ENCODE results near the gene MAP3K6.

Gene MAP3K6

GRCh38 chr1:27332536-27333281 is 34.1 kb downstream of the MAP3K6 start:
- ATAC-seq (replicated peaks) = peak; percentile 84 to 91
- H3K9me3 Mint-ChIP-seq = no peaks in the 10 kb centered on the region
- peak overlapping the region; percentile 62 for H3K27ac Mint-ChIP-seq
- no peak for DNase-seq
- no peak overlapping the region for H3K4me3 Mint-ChIP-seq
- H3K4me1 Mint-ChIP-seq = peaks cover 30 to 47% of the 10 kb centered on the region in 2 donors
- no peaks in the 10 kb centered on the region for H3K27me3 Mint-ChIP-seq
- H3K36me3 Mint-ChIP-seq = peaks cover 50 to 67% of the 10 kb centered on the region in 2 donors

- peaks cover 50 to 65% of the 10 kb centered on the region in 2 donors for H3K36me3 Mint-ChIP-seq
- H3K4me1 Mint-ChIP-seq = peaks cover 30 to 50% of the 10 kb centered on the region in 2 donors
- H3K4me3 Mint-ChIP-seq = no peak overlapping the region
- ATAC-seq (replicated peaks) (no peak), DNase-seq (no peak)
- H3K27me3 Mint-ChIP-seq = no peaks in the 10 kb centered on the region
- no peaks in the 10 kb centered on the region for H3K9me3 Mint-ChIP-seq
- H3K27ac Mint-ChIP-seq = peak overlapping the region; percentile 62
Measured at GRCh38 chr1:27331922-27332321, 34.8 kb downstream of the MAP3K6 start.

- Mint-ChIP-seq H3K27ac (no peak overlapping the region), H3K4me1 (peaks cover 30 to 54% of the 10 kb centered on the region in 2 donors), H3K36me3 (peaks cover 46 to 60% of the 10 kb centered on the region in 2 donors), H3K4me3 (no peak overlapping the region), H3K27me3 (no peaks in the 10 kb centered on the region), H3K9me3 (no peaks in the 10 kb centered on the region)
- DNase-seq = no peak
- ATAC-seq (replicated peaks) = no peak
Measured at GRCh38 chr1:27331426-27331825, 35.3 kb downstream of the MAP3K6 start.

- no peaks in the 10 kb centered on the region for H3K27me3 Mint-ChIP-seq
- H3K27ac Mint-ChIP-seq = peak overlapping the region; percentile 21
- H3K36me3 Mint-ChIP-seq = peaks cover 39 to 57% of the 10 kb centered on the region in 2 donors
- H3K4me1 Mint-ChIP-seq = peaks cover 33 to 61% of the 10 kb centered on the region in 2 donors
- H3K9me3 Mint-ChIP-seq = no peaks in the 10 kb centered on the region
- H3K4me3 Mint-ChIP-seq = no peak overlapping the region
- no peak for DNase-seq
- no peak for ATAC-seq (replicated peaks)
Measured at GRCh38 chr1:27330786-27331185, 36.0 kb downstream of the MAP3K6 start.

- Mint-ChIP-seq H3K4me1 (peaks cover 40 to 73% of the 10 kb centered on the region in 2 donors), H3K36me3 (peaks cover 30 to 54% of the 10 kb centered on the region in 2 donors), H3K4me3 (no peak overlapping the region), H3K27me3 (no peaks in the 10 kb centered on the region), H3K9me3 (no peaks in the 10 kb centered on the region), H3K27ac (peak overlapping the region; percentile 43)
- ATAC-seq (replicated peaks) (no peak), DNase-seq (no peak)
Measured at GRCh38 chr1:27327964-27328363, 38.8 kb downstream of the MAP3K6 start.

- H3K36me3 Mint-ChIP-seq = peaks cover 18 to 38% of the 10 kb centered on the region in 2 donors
- no peak overlapping the region for H3K4me3 Mint-ChIP-seq
Measured at GRCh38 chr1:27325286-27325685, 41.5 kb downstream of the MAP3K6 start.

GRCh38 chr1:27322569-27323240 is 44.1 kb downstream of the MAP3K6 start:
- peak overlapping the region; percentile 95 to 98 for H3K4me3 Mint-ChIP-seq
- H3K36me3 Mint-ChIP-seq = peaks cover 10 to 23% of the 10 kb centered on the region in 2 donors
- no peaks in the 10 kb centered on the region for H3K9me3 Mint-ChIP-seq
- peaks cover 21 to 41% of the 10 kb centered on the region in 2 donors for H3K4me1 Mint-ChIP-seq
- H3K27me3 Mint-ChIP-seq = peaks cover 0 to 4% of the 10 kb centered on the region in 2 donors
- H3K27ac Mint-ChIP-seq = peak overlapping the region; percentile 98
- no peak for DNase-seq
- no peak for ATAC-seq (replicated peaks)

More at GRCh38 chr1:27325286-27325685, 41.5 kb downstream of the MAP3K6 start:
- ATAC-seq (replicated peaks) (no peak), DNase-seq (no peak)
- H3K4me1 Mint-ChIP-seq = peaks cover 28 to 58% of the 10 kb centered on the region in 2 donors
- H3K27me3 Mint-ChIP-seq = peaks cover 0 to 4% of the 10 kb centered on the region in 2 donors
- H3K27ac Mint-ChIP-seq = no peak overlapping the region
- H3K9me3 Mint-ChIP-seq = no peaks in the 10 kb centered on the region

- H3K27me3 Mint-ChIP-seq = peaks cover 0 to 4% of the 10 kb centered on the region in 2 donors
- peak within 1 kb of the TSS; percentile 95 to 98 for H3K4me3 Mint-ChIP-seq
- peaks cover 21 to 39% of the 10 kb centered on the region in 2 donors for H3K4me1 Mint-ChIP-seq
- DNase-seq (peak; percentile 98), ATAC-seq (replicated peaks) (peak; percentile 95 to 97)
- H3K27ac Mint-ChIP-seq = peak within 1 kb of the TSS; percentile 98
- peaks cover 10 to 23% of the 10 kb centered on the region in 2 donors for H3K36me3 Mint-ChIP-seq
- H3K9me3 Mint-ChIP-seq = no peaks in the 10 kb centered on the region
Measured at GRCh38 chr1:27321813-27322568, 44.8 kb downstream of the MAP3K6 start, which contains the start of gene TMEM222. TMEM222 (plus strand) TSS chr1:27322163; CDS start chr1:27322198, 35 bp downstream.

- DNase-seq = no peak
- H3K27ac Mint-ChIP-seq = no peak overlapping the region
- ATAC-seq (replicated peaks) = no peak
- no peaks in the 10 kb centered on the region for H3K9me3 Mint-ChIP-seq
- peaks cover 0 to 4% of the 10 kb centered on the region in 2 donors for H3K27me3 Mint-ChIP-seq
- peaks cover 8% of the 10 kb centered on the region in 2 donors for H3K4me1 Mint-ChIP-seq
- no peak overlapping the region for H3K4me3 Mint-ChIP-seq
- peaks cover 1 to 4% of the 10 kb centered on the region in 2 donors for H3K36me3 Mint-ChIP-seq
Measured at GRCh38 chr1:27318596-27318995, 48.2 kb downstream of the MAP3K6 start.

- H3K36me3 Mint-ChIP-seq = peaks cover 1 to 4% of the 10 kb centered on the region in 2 donors
- H3K27ac Mint-ChIP-seq = peak overlapping the region; percentile 14
- peaks cover 6 to 7% of the 10 kb centered on the region in 2 donors for H3K4me1 Mint-ChIP-seq
- H3K4me3 Mint-ChIP-seq = no peak overlapping the region
- DNase-seq (no peak), ATAC-seq (replicated peaks) (no peak)
- H3K9me3 Mint-ChIP-seq = no peaks in the 10 kb centered on the region
- H3K27me3 Mint-ChIP-seq = peaks cover 0 to 4% of the 10 kb centered on the region in 2 donors
Measured at GRCh38 chr1:27318136-27318535, 48.6 kb downstream of the MAP3K6 start.

- no peak overlapping the region for H3K4me3 Mint-ChIP-seq
- ATAC-seq (replicated peaks) (no peak), DNase-seq (no peak)
- H3K4me1 Mint-ChIP-seq = peaks cover 6 to 7% of the 10 kb centered on the region in 2 donors
- no peaks in the 10 kb centered on the region for H3K9me3 Mint-ChIP-seq
- H3K27ac Mint-ChIP-seq = no peak overlapping the region
- H3K27me3 Mint-ChIP-seq = peaks cover 0 to 4% of the 10 kb centered on the region in 2 donors
- H3K36me3 Mint-ChIP-seq = no peaks in the 10 kb centered on the region
Measured at GRCh38 chr1:27316860-27317259, 49.9 kb downstream of the MAP3K6 start.

- Mint-ChIP-seq H3K4me1 (peaks cover 0 to 3% of the 10 kb centered on the region in 2 donors), H3K36me3 (peaks cover 0 to 4% of the 10 kb centered on the region in 2 donors), H3K27ac (no peak overlapping the region), H3K4me3 (no peak overlapping the region), H3K9me3 (no peaks in the 10 kb centered on the region), H3K27me3 (no peaks in the 10 kb centered on the region)
- ATAC-seq (replicated peaks) (no peak), DNase-seq (no peak)
Measured at GRCh38 chr1:27314737-27315136, 52.0 kb downstream of the MAP3K6 start.

GRCh38 chr1:27314169-27314568 is 52.6 kb downstream of the MAP3K6 start:
- Mint-ChIP-seq H3K9me3 (no peaks in the 10 kb centered on the region), H3K4me3 (no peak overlapping the region), H3K4me1 (peaks cover 0 to 3% of the 10 kb centered on the region in 2 donors), H3K36me3 (peaks cover 0 to 4% of the 10 kb centered on the region in 2 donors), H3K27me3 (no peaks in the 10 kb centered on the region), H3K27ac (no peak overlapping the region)
- ATAC-seq (replicated peaks) = no peak
- no peak for DNase-seq

Data from stimulated activated naive B cell treated with anti-CD40 and anti-IgM and Interleukin-4, amounts not matched to agents 10 μg/mL and 1 μg/mL and 100 μg/mL, for 72 hours (primary cell).